Left lung (tissue), 10 donors: ENCODE data around the gene SMIM13. TPM values are rescaled to one million over a fixed set of nuclear protein-coding genes. Genes with fewer than 3 reads are reported as not detected.

Experiments
- ATAC-seq: fragments of 200-7000 bp; cut with Tn5 transposase; one replicate; pipeline ENCODE4 v1.9.1; 2020; ENCODE audit warnings: moderate library complexity
- DNase-seq, 4 donors: peaks; one replicate each; pipeline ENCODE4 v3.0.0-alpha.2; 2013 to 2020
- H3K27ac ChIP-seq, 2 donors: fragments of 200-600 bp; sonication (generic) in 1 of 2; one replicate each; pipeline versions ENCODE4 v1.5.0 to v1.8.0; 2020 to 2021
- H3K27me3 ChIP-seq, 2 donors: fragments of 200-600 bp; sonication (generic) in 1 of 2; one replicate each; pipeline versions ENCODE4 v1.5.0 to v1.8.0; 2020 to 2021
- H3K36me3 ChIP-seq, 2 donors: fragments of 200-600 bp; sonication (generic) in 1 of 2; one replicate each; pipeline versions ENCODE4 v1.5.0 to v1.8.0; 2020 to 2021
- H3K4me1 ChIP-seq, 2 donors: fragments of 200-600 bp; one replicate each; pipeline ENCODE4 v1.8.0; 2021
- H3K4me3 ChIP-seq, 2 donors: fragments of 200-600 bp; sonication (generic) in 1 of 2; one replicate each; pipeline versions ENCODE4 v1.5.0 to v1.8.0; 2020 to 2021; ENCODE audit warnings: mild to moderate bottlenecking in 1 of 2
- H3K9me3 ChIP-seq, 2 donors: fragments of 200-600 bp; sonication (generic) in 1 of 2; one replicate each; pipeline versions ENCODE4 v1.5.0 to v1.8.0; 2020 to 2021
- CTCF ChIP-seq, 2 donors: fragments of 200-600 bp; sonication (generic) in 1 of 2; IDR thresholded peaks; one replicate each; pipeline versions ENCODE4 v1.5.0 to v1.8.0; 2021; ENCODE audit warnings: antibody characterized with exemption in 2 of 2
- intact Hi-C, 2 donors: fragments of 100-400 bp; cut with DNase I; formaldehyde crosslinking; loops; one replicate each; pipeline versions ENCODE4 v1.11.2 to v1.14.2; 2022
- polyA plus RNA-seq, 6 donors: library from polyadenylated mRNA; unstranded; fragments of 120-200 nt; gene quantifications; one replicate each; pipeline ENCODE4 v1.2.1, GENCODE V29; 2013; ENCODE audit not compliant: insufficient read length in 6 of 6
- total RNA-seq, 2 donors: library from RNA; stranded (reverse); fragmentation: NEBNext Ultra II Directional; extraction: Animal tissue kit (Norgen Biotek cat#: 25700); gene quantifications; one replicate each; pipeline ENCODE4 v1.2.1, GENCODE V29; 2021
- donor health status: DM: no; HTN: yes; CAD: no.
- donor health status: DM: no; HTN: no; CAD: no.

Gene SMIM13
- total and polyA plus RNA-seq, 8 donors: 9.6 to 18.1 (median 15.8) TPM

- DNase-seq: no peak
- intact Hi-C loops: no loop called here
- ATAC-seq: no peak
- Histone ChIP-seq H3K4me3 (no peak overlapping the region), H3K27ac (no peak overlapping the region), H3K4me1 (no peaks in the 10 kb centered on the region), H3K9me3 (no peaks in the 10 kb centered on the region), H3K36me3 (peaks cover 0 to 4% of the 10 kb centered on the region in 2 donors), H3K27me3 (no peaks in the 10 kb centered on the region)
- TF ChIP-seq CTCF (IDR thresholded peaks at IDR 0.05): no peak
Observed at GRCh38 chr6:11128608-11129007, 35.0 kb downstream of the SMIM13 start.

- H3K4me3 ChIP-seq: no peak overlapping the region
- H3K36me3 ChIP-seq: peaks cover 0 to 11% of the 10 kb centered on the region in 2 donors
- no peaks in the 10 kb centered on the region for H3K27me3 ChIP-seq
- no peaks in the 10 kb centered on the region for H3K9me3 ChIP-seq
- no peaks in the 10 kb centered on the region for H3K4me1 ChIP-seq
- DNase-seq: no peak
- TF ChIP-seq CTCF (IDR thresholded peaks at IDR 0.05): no peak
- intact Hi-C loops: no loop called here
- no peak overlapping the region for H3K27ac ChIP-seq
- ATAC-seq: no peak
Observed at GRCh38 chr6:11129908-11130565, 36.4 kb downstream of the SMIM13 start.

- H3K4me3 ChIP-seq: no peak overlapping the region
- ATAC-seq (no peak), DNase-seq (no peak)
- intact Hi-C loops: no loop called here
- peaks cover 0 to 17% of the 10 kb centered on the region in 2 donors for H3K36me3 ChIP-seq
- no peaks in the 10 kb centered on the region for H3K9me3 ChIP-seq
- TF ChIP-seq CTCF (IDR thresholded peaks at IDR 0.05): no peak
- H3K4me1 ChIP-seq: no peaks in the 10 kb centered on the region
- H3K27me3 ChIP-seq: no peaks in the 10 kb centered on the region
- H3K27ac ChIP-seq: no peak overlapping the region
Observed at GRCh38 chr6:11130605-11131004, 37.0 kb downstream of the SMIM13 start.

GRCh38 chr6:11132194-11132888, 38.7 kb downstream of the SMIM13 start:
- no peaks in the 10 kb centered on the region for H3K27me3 ChIP-seq
- no peaks in the 10 kb centered on the region for H3K4me1 ChIP-seq
- intact Hi-C loops: no loop called here
- H3K36me3 ChIP-seq: peaks cover 0 to 20% of the 10 kb centered on the region in 2 donors
- no peak for DNase-seq
- ATAC-seq: no peak
- H3K4me3 ChIP-seq: no peak overlapping the region
- no peaks in the 10 kb centered on the region for H3K9me3 ChIP-seq
- TF ChIP-seq CTCF (IDR thresholded peaks at IDR 0.05): no peak
- H3K27ac ChIP-seq: no peak overlapping the region

- no peak overlapping the region for H3K4me3 ChIP-seq
- ATAC-seq (no peak), DNase-seq (no peak)
- peaks cover 0 to 16% of the 10 kb centered on the region in 2 donors for H3K36me3 ChIP-seq
- intact Hi-C loops: no loop called here
- TF ChIP-seq CTCF (IDR thresholded peaks at IDR 0.05): no peak
- no peaks in the 10 kb centered on the region for H3K9me3 ChIP-seq
- H3K27ac ChIP-seq: no peak overlapping the region
- no peaks in the 10 kb centered on the region for H3K27me3 ChIP-seq
- no peaks in the 10 kb centered on the region for H3K4me1 ChIP-seq
Observed at GRCh38 chr6:11133281-11133680, 39.6 kb downstream of the SMIM13 start.
